Fibroblast of lung (primary cell): ENCODE data around the gene ABLIM3. TPM values are rescaled to one million over a fixed set of nuclear protein-coding genes. Genes with fewer than 3 reads are reported as not detected.

Experiments
- DNase-seq, 2 donors: peaks; one replicate each; pipeline versions ENCODE4 v3.0.0 to v3.0.0-alpha.2; 2010; ENCODE audit warnings: low read depth in 2 of 2
- H2AFZ ChIP-seq: 2 replicates; pipeline ENCODE4 v1.5.1; 2012; ENCODE audit warnings: low read length, control low read depth, inconsistent platforms
- H3K27ac ChIP-seq: 2 replicates; pipeline ENCODE4 v1.5.1; 2011; ENCODE audit warnings: low read length, control low read depth; ENCODE audit not compliant: insufficient read depth
- H3K27me3 ChIP-seq: 2 replicates; pipeline ENCODE4 v1.5.1; 2011; ENCODE audit warnings: mild to moderate bottlenecking, low read length; ENCODE audit not compliant: control insufficient read depth, insufficient read depth
- H3K36me3 ChIP-seq: 2 replicates; pipeline ENCODE4 v1.5.1; 2011; ENCODE audit warnings: low read length; ENCODE audit not compliant: control insufficient read depth, insufficient read depth
- H3K4me1 ChIP-seq: 2 replicates; pipeline ENCODE4 v1.5.1; 2011; ENCODE audit warnings: low read length; ENCODE audit not compliant: control insufficient read depth, insufficient read depth; ENCODE audit errors: extremely low read depth
- H3K4me2 ChIP-seq: 2 replicates; pipeline ENCODE4 v1.5.1; 2011; ENCODE audit warnings: low read length, control low read depth; ENCODE audit not compliant: insufficient read depth; ENCODE audit errors: extremely low read depth
- H3K4me3 ChIP-seq, 4 experiments: fragments of 200-600 bp in 1 of 4; sonication (generic) in 1 of 4; replicated peaks in 1 of 4; 2 replicates each; pipeline ENCODE4 v1.5.1; 2011 to 2016; ENCODE audit warnings: low read length in 4 of 4, low read depth in 3 of 4, mild to moderate bottlenecking in 3 of 4, control low read depth in 2 of 4, inconsistent platforms in 1 of 4, mixed read lengths in 1 of 4; ENCODE audit not compliant: insufficient read depth in 1 of 4; ENCODE audit errors: control extremely low read depth in 1 of 4
- H3K79me2 ChIP-seq: 2 replicates; pipeline ENCODE4 v1.5.1; 2012; ENCODE audit warnings: mild to moderate bottlenecking, low read length, inconsistent platforms; ENCODE audit not compliant: control insufficient read depth, insufficient read depth
- H3K9ac ChIP-seq: 2 replicates; pipeline ENCODE4 v1.5.1; 2011; ENCODE audit warnings: mild to moderate bottlenecking, low read length, control low read depth; ENCODE audit not compliant: insufficient read depth
- H3K9me3 ChIP-seq: 2 replicates; pipeline ENCODE4 v1.5.1; 2012; ENCODE audit warnings: low read depth, low read length; ENCODE audit not compliant: control insufficient read depth, insufficient read depth
- H4K20me1 ChIP-seq: 2 replicates; pipeline ENCODE4 v1.5.1; 2011; ENCODE audit warnings: low read length; ENCODE audit not compliant: control insufficient read depth, insufficient read depth; ENCODE audit errors: extremely low read depth
- CTCF ChIP-seq, 2 donors: IDR thresholded peaks in 1 of 2; conservative IDR thresholded peaks in 1 of 2; 1 replicate in 1 of 2; 2 replicates in 1 of 2; pipeline ENCODE4 v1.5.1; 2011 to 2012; ENCODE audit warnings: low read length in 2 of 2, control low read depth in 1 of 2, inconsistent platforms in 1 of 2, low read depth in 1 of 2, mild to moderate bottlenecking in 1 of 2
- EZH2 ChIP-seq: IDR thresholded peaks from 2 replicates; pipeline ENCODE4 v1.5.1; 2012; ENCODE audit warnings: low read length, control low read depth, mild to moderate bottlenecking; ENCODE audit errors: missing control alignments
- polyA plus RNA-seq, 2 donors: library from polyadenylated mRNA; depleted of rRNA in 1 of 2; stranded (reverse) in 1 of 2; unstranded in 1 of 2; fragments of >200 nt; gene quantifications; 2 replicates each; pipeline ENCODE4 v1.2.1, GENCODE V29; 2011 to 2012; ENCODE audit warnings: missing spikeins in 1 of 2
- total RNA-seq: library from RNA; depleted of rRNA; stranded (reverse); fragments of >200 nt; gene quantifications from 2 replicates; pipeline ENCODE4 v1.2.1, GENCODE V29; 2014

Gene ABLIM3
- total and polyA plus RNA-seq, 2 donors (not counting 1 experiment from before 2014, with no cell fraction given): 48.1 to 49.9 TPM

- no peak for DNase-seq
- no peaks in the 10 kb centered on the region for H3K79me2 ChIP-seq
- H4K20me1 ChIP-seq: no peaks in the 10 kb centered on the region
- H3K36me3 ChIP-seq: no peaks in the 10 kb centered on the region
- no peak overlapping the region for H3K4me3 ChIP-seq
- TF ChIP-seq EZH2: no peak
- no peak for TF ChIP-seq CTCF (conservative IDR thresholded peaks at IDR 0.05 in 1 of 2, IDR thresholded peaks at IDR 0.05 in 1 of 2; ENCODE audit: low read depth in 1 of 2, low read length in 2 of 2)
- H3K27ac ChIP-seq: no peak overlapping the region
- no peak overlapping the region for H2AFZ ChIP-seq
- no peak overlapping the region for H3K9ac ChIP-seq
- no peak overlapping the region for H3K4me2 ChIP-seq
- H3K4me1 ChIP-seq: peaks cover 5% of the 10 kb centered on the region
- no peaks in the 10 kb centered on the region for H3K27me3 ChIP-seq
- no peaks in the 10 kb centered on the region for H3K9me3 ChIP-seq
Measured at GRCh38 chr5:149273237-149273636, 131.9 kb downstream of the ABLIM3 start.

- TF ChIP-seq EZH2 (no peak), CTCF (conservative IDR thresholded peaks at IDR 0.05 in 1 of 2, IDR thresholded peaks at IDR 0.05 in 1 of 2; ENCODE audit: low read depth in 1 of 2, low read length in 2 of 2) (no peak)
- no peak overlapping the region for H3K9ac ChIP-seq
- H3K79me2 ChIP-seq: no peaks in the 10 kb centered on the region
Measured at GRCh38 chr5:149273950-149274349, 132.7 kb downstream of the ABLIM3 start.

GRCh38 chr5:149274939-149275338, 133.6 kb downstream of the ABLIM3 start:
- Histone ChIP-seq H3K27ac (no peak overlapping the region), H3K4me2 (no peak overlapping the region), H3K27me3 (no peaks in the 10 kb centered on the region), H3K4me3 (no peak overlapping the region), H3K9me3 (no peaks in the 10 kb centered on the region), H3K36me3 (no peaks in the 10 kb centered on the region), H2AFZ (no peak overlapping the region), H3K79me2 (no peaks in the 10 kb centered on the region), H3K9ac (no peak overlapping the region), H4K20me1 (no peaks in the 10 kb centered on the region), H3K4me1 (peaks cover 5% of the 10 kb centered on the region)
- DNase-seq: peak in 1 of 2 donors; percentile 5
- TF ChIP-seq EZH2: no peak
- no peak for TF ChIP-seq CTCF (conservative IDR thresholded peaks at IDR 0.05 in 1 of 2, IDR thresholded peaks at IDR 0.05 in 1 of 2; ENCODE audit: low read depth in 1 of 2, low read length in 2 of 2)

More at GRCh38 chr5:149273950-149274349, 132.7 kb downstream of the ABLIM3 start:
- Histone ChIP-seq H3K4me1 (peaks cover 5% of the 10 kb centered on the region), H3K4me3 (no peak overlapping the region), H3K4me2 (no peak overlapping the region), H4K20me1 (no peaks in the 10 kb centered on the region), H3K27ac (no peak overlapping the region), H3K27me3 (no peaks in the 10 kb centered on the region), H2AFZ (no peak overlapping the region), H3K36me3 (no peaks in the 10 kb centered on the region), H3K9me3 (no peaks in the 10 kb centered on the region)
- no peak for DNase-seq
